NCI-H1105 (cell line): Measurements from ENCODE around the gene PSTPIP1.

Experiments used
- DNase-seq: peaks from one replicate; lab custom pipeline; 2025; lab: John Stamatoyannopoulos, UW

PSTPIP1 gene

DNA sequence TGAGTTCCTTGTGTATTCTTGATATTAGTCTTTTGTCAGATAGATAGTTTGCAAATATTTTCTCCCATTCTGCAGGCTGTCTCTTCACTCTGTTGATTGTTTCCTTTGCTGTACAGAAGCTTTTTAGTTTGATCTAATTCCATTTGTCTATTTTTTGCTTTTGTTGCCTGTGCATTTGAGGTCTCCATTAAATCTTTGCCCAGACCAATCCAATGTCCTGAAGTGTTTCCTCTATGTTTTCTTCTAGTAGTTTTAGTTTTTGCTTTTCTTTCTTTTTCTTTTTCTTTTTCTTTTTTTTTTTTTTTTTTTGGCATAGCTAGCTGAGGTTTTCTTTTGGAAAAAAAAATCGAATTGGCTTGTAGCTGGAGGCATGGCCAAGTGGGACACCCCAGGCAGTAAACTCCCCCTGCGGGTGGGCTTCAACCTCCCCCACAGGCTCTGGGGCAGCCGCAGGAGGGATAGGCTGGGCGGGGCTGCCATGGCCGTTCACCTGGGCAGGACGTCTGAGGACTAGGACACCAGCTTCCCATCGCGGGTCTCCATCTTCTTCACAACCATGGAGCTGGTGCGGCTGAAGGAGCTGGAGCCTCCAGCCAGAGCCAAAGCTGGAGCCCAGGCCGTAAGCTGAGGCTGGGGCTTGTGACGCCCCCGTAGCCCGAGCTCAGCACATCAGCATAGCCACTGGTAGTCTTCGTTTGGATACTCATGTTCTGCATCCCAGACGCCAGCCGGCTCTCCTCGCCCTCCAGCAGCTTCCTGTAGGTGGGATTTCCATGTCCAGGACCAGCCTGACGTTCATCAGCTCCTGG lies 16.2 kb upstream of the PSTPIP1 start:
- no peak for DNase-seq

DNA sequence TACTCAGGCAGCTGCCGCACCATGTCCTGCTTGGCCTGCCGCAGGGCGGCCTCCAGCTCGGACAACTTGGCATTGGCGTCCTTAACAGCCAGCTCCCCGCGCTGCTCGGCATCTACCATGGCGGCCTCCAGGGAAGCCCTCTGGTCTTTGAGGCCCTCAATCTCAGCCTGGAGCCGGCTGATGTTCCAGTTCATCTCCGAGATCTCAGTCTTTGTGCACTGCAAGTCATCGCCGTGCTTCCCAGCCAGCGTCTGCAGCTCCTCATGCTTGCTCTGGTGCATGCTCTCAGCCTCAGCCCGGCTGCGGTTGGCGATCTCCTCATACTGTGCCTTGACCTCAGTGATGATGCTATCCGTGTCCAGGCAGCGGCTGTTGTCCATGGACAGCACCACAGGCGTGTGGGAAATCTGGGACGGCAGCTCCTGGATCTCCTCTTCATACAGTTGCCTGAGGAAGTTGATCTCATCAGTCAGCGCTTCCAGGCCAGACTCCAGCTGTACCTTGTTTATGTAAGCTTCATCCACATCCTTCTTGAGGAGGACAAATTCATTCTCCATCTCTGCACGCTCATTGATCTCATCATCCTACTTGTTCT lies 15.5 kb upstream of the PSTPIP1 start:
- no peak for DNase-seq

GRCh38 chr15:76979996-76980520 lies 14.9 kb upstream of the PSTPIP1 start:
- DNase-seq = no peak

DNA sequence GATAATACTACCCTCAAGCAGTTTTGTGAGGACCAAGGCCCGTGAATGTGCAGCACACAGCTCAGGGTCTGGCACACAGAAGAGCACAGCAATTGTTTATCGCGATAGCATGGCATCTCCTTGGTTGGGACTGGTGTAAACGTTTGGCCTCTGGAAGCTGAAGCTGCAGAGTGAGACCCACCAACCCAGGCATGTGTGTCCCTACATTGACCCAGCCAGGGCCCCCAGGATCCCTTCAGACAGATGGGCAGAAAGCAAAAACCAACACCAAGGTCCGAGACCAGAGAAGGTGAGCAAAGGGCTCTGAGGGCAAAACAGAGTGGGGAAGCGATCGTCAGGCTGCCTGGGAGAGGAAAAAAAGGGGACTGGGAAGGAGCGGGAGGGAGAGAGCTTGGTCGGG lies 12.6 kb upstream of the PSTPIP1 start:
- DNase-seq = no peak

GRCh38 chr15:76982756-76983155 lies 12.2 kb upstream of the PSTPIP1 start:
- DNase-seq = no peak

GRCh38 chr15:76983590-76984375 lies 11.1 kb upstream of the PSTPIP1 start:
- no peak for DNase-seq

GRCh38 chr15:76986743-76987142 lies 8.2 kb upstream of the PSTPIP1 start:
- DNase-seq = no peak

GRCh38 chr15:76987276-76987675 lies 7.7 kb upstream of the PSTPIP1 start:
- DNase-seq = no peak

GRCh38 chr15:76987896-76988860 lies 6.7 kb upstream of the PSTPIP1 start:
- no peak for DNase-seq

- DNase-seq = no peak
These were observed 5.8 kb upstream of the PSTPIP1 start for GRCh38 chr15:76988867-76989780.

DNA sequence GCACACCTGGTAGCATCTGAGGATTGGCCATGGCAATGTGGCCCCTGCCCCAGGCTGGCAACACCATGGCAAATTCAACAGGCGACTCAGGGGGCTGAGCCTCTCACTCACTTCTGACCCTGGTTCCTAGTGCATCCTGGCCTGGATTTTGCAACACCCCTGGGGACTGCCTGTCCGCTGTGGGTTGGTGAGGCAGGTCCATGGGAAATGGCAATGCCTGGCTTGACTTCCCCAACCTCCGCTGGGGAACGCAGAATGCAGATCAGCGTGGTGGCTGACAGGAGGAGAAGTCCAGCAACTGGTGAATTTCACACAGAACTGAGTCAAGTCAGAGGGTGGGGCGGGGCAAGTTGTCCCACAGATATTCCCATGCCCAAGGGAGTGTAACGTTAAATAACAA lies 3.9 kb upstream of the PSTPIP1 start:
- no peak for DNase-seq

DNA sequence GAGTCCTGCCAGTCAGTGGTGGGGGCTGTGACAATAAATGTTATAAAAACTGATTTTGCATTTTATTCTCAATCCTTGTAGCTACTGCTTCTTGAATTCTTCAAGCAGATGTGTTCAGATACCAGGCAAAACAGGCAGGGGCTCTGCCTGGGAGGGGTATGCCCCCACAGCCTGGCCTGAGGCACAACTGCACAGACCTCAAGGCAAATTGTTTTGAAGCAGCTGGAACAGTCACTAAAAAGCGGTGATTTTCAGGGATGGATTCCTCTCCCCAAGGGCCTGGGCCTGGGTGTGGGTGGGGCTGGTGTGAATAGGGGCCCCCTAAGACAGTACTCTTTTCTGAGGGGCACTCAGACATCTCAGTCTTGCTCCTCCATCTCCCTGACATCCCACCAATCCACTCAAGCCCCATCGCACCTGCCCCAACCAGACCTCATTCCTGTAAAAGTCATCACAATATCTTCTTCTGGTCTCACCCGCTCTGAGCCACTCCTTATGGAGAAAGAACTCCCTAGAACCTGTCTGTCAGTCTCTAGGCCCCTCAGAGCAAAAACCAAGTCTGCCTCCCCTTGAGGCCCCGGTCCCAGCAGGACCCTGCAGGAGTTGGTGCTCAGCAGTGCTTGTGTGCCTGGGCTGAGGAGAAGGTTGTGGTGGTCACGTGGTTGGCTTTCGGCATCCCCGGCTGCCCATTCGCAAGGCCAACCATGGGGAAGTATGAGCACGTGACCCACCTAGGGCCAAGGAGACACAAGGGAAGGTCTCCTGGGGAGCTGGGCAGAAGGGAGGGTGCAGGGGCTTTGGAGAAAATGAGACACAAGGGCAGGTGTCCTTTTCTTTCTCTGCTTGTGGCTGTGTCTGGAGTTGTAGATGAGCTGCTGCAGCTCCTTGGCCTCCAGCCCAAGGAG lies 2.9 kb upstream of the PSTPIP1 start:
- DNase-seq = no peak

DNA sequence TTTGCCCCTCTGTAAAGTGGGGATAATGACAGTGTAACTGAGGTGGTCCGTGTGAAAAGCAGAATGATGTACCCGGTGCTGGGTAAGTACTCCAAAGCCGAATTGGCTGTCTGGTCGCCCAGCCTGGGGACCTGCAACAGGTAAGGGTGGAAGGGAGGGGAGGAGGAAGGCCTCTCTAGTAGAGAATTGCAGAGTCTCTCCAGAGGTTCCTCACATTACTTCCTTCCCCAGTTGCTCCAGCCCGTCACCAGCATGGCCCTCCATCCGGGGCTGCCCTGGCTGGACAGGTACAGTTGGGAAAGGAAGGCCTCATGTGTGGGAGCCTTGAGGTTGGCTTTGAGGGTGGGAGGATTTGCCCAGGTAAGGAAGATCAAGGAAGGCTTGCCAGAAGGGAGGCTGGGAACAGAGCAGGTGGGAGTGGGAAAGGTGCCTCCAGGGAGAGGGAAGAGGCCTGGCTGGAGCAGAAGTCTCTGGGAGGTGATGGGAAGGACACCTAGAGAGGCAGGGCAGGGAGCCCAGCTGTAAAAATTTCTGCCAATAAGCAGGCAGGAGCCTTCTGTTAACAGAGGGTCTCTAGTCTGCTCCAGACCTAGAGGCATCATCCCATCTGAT lies 1.7 kb upstream of the PSTPIP1 start:
- no peak for DNase-seq

GRCh38 chr15:76994001-76994400 lies 925 bp upstream of the PSTPIP1 start:
- DNase-seq = no peak

DNA sequence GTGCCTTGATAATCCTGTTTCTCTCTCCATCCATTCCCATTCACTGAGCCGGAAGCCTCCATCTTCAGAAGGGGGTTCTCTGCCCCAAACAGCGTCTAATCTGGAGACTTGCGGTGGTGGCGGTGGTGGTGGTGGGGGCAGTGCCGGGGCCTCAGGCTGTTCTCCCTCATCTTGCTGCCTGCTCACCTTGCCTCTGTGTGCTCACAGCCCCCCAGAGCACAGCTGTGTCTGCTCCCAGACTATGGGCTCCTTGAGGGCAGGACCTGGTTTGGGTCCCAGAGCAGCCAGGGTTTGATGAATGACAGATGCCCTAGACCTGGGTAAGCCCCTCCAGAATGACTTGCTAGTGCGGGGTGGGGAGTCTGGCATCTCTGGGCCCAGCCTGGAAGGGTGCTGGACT lies 430 bp upstream of the PSTPIP1 start:
- no peak for DNase-seq

GRCh38 chr15:76996076-76996525 lies 1.2 kb downstream of the PSTPIP1 start:
- no peak for DNase-seq

GRCh38 chr15:76996526-76997401 lies 1.8 kb downstream of the PSTPIP1 start:
- no peak for DNase-seq
